Cardiac muscle cell (in vitro differentiated cells and primary cell): Measurements from ENCODE around the gene FXYD4. TPM values are rescaled to one million over a fixed set of nuclear protein-coding genes. Genes with fewer than 3 reads are reported as not detected.

ENCODE experiments used
- DNase-seq, 2 donors: peaks; one replicate each; pipeline versions ENCODE4 v3.0.0 to v3.0.0-alpha.2; 2010 to 2017; ENCODE audit warnings: low read depth in 1 of 2, low spot score in 1 of 2
- H3K27ac ChIP-seq: fragments of 200-600 bp; sonication (generic); 2 replicates; pipeline ENCODE4 v1.5.1; 2016
- H3K27me3 ChIP-seq: fragments of 200-600 bp; sonication (generic); 2 replicates; pipeline ENCODE4 v1.6.0; 2016; ENCODE audit warnings: control low read depth
- H3K36me3 ChIP-seq: fragments of 200-600 bp; sonication (generic); 2 replicates; pipeline ENCODE4 v1.5.1; 2016; ENCODE audit warnings: control low read depth
- H3K4me1 ChIP-seq: fragments of 200-600 bp; sonication (generic); 2 replicates; pipeline ENCODE4 v1.8.1; 2017; ENCODE audit warnings: low read depth, mild to moderate bottlenecking, mixed run types
- H3K4me3 ChIP-seq: fragments of 200-600 bp; sonication (generic); 2 replicates; pipeline ENCODE4 v1.5.1; 2016; ENCODE audit warnings: mild to moderate bottlenecking
- H3K9me3 ChIP-seq: fragments of 200-600 bp; sonication (generic); 2 replicates; pipeline ENCODE4 v1.5.1; 2017; ENCODE audit warnings: low read depth, mild to moderate bottlenecking, control low read depth
- CTCF ChIP-seq: IDR thresholded peaks from 2 replicates; pipeline ENCODE4 v1.5.1; 2012; ENCODE audit warnings: low read depth, mild to moderate bottlenecking, low read length
- polyA plus RNA-seq: library from polyadenylated mRNA; unstranded; fragments of >200 nt; fragmentation: Nextera tagmentation; extraction: Ambion mirVana; gene quantifications from 2 replicates; pipeline ENCODE4 v1.2.1, GENCODE V29; 2016
- total RNA-seq: library from RNA; depleted of rRNA; stranded (reverse); fragments of >200 nt; gene quantifications from 2 replicates; pipeline ENCODE4 v1.2.3, GENCODE V29; 2016

FXYD4 gene
- total and polyA plus RNA-seq, 2 experiments from 2014 or later: not detected

- H3K27me3 ChIP-seq: no peaks in the 10 kb centered on the region
- H3K27ac ChIP-seq: no peak overlapping the region
- H3K9me3 ChIP-seq: no peaks in the 10 kb centered on the region
- DNase-seq: no peak
- H3K36me3 ChIP-seq: no peaks in the 10 kb centered on the region
- H3K4me3 ChIP-seq: no peak overlapping the region
- no peak for TF ChIP-seq CTCF
- no peaks in the 10 kb centered on the region for H3K4me1 ChIP-seq
Measured at GRCh38 chr10:43347997-43348396, 23.4 kb upstream of the FXYD4 start.

GRCh38 chr10:43348511-43349312 lies 22.7 kb upstream of the FXYD4 start:
- peak; percentile 86 to 88 for DNase-seq
- H3K4me3 ChIP-seq: no peak overlapping the region
- no peaks in the 10 kb centered on the region for H3K9me3 ChIP-seq
- H3K27ac ChIP-seq: no peak overlapping the region
- H3K27me3 ChIP-seq: no peaks in the 10 kb centered on the region
- no peaks in the 10 kb centered on the region for H3K36me3 ChIP-seq
- peak; percentile 97 for TF ChIP-seq CTCF
- H3K4me1 ChIP-seq: no peaks in the 10 kb centered on the region

- no peaks in the 10 kb centered on the region for H3K27me3 ChIP-seq
- no peak for TF ChIP-seq CTCF
- no peak overlapping the region for H3K27ac ChIP-seq
- no peak overlapping the region for H3K4me3 ChIP-seq
- no peaks in the 10 kb centered on the region for H3K36me3 ChIP-seq
- peak; percentile 22 to 48 for DNase-seq
- H3K9me3 ChIP-seq: no peaks in the 10 kb centered on the region
- peaks cover 7% of the 10 kb centered on the region for H3K4me1 ChIP-seq
Measured at GRCh38 chr10:43350156-43350555, 21.3 kb upstream of the FXYD4 start.

- no peak for TF ChIP-seq CTCF
- Histone ChIP-seq H3K27me3 (no peaks in the 10 kb centered on the region), H3K4me1 (peaks cover 7% of the 10 kb centered on the region), H3K4me3 (no peak overlapping the region), H3K27ac (no peak overlapping the region), H3K36me3 (no peaks in the 10 kb centered on the region), H3K9me3 (no peaks in the 10 kb centered on the region)
- no peak for DNase-seq
Measured at GRCh38 chr10:43350686-43351085, 20.8 kb upstream of the FXYD4 start.

- no peak for TF ChIP-seq CTCF
- Histone ChIP-seq H3K9me3 (no peaks in the 10 kb centered on the region), H3K4me1 (peaks cover 7% of the 10 kb centered on the region), H3K4me3 (no peak overlapping the region), H3K27ac (no peak overlapping the region), H3K36me3 (no peaks in the 10 kb centered on the region), H3K27me3 (no peaks in the 10 kb centered on the region)
- DNase-seq: no peak
Measured at GRCh38 chr10:43351301-43351700, 20.1 kb upstream of the FXYD4 start.
